HEK293 (cell line): Measurements from ENCODE around the gene KCNK6.

Source experiments
- BCL11B ChIP-seq: fragments of 450-650 bp; formaldehyde crosslinking; IDR thresholded peaks from 2 replicates; pipeline ENCODE4 v1.5.1; 2016; ENCODE audit warnings: low read depth, missing biosample characterization, missing genetic modification characterization
- CTCF ChIP-seq: fragments of 450-650 bp; formaldehyde crosslinking; IDR thresholded peaks from 2 replicates; pipeline ENCODE4 v1.5.1; 2016; ENCODE audit warnings: missing biosample characterization, missing genetic modification characterization
- REPIN1 ChIP-seq: fragments of 450-650 bp; formaldehyde crosslinking; IDR thresholded peaks from 2 replicates; pipeline ENCODE4 v1.5.1; 2017; ENCODE audit warnings: missing biosample characterization, missing genetic modification characterization, low read depth
- YY1 ChIP-seq: fragments of 450-650 bp; formaldehyde crosslinking; IDR thresholded peaks from 2 replicates; pipeline ENCODE4 v1.5.1; 2018; ENCODE audit warnings: missing biosample characterization, missing genetic modification characterization
- ZNF114 ChIP-seq: fragments of 450-650 bp; formaldehyde crosslinking; IDR thresholded peaks from 2 replicates; pipeline ENCODE4 v1.5.0; 2017; ENCODE audit warnings: missing biosample characterization, missing genetic modification characterization
- ZNF132 ChIP-seq: fragments of 450-650 bp; formaldehyde crosslinking; IDR thresholded peaks from 2 replicates; pipeline ENCODE4 v1.5.1; 2017; ENCODE audit warnings: missing biosample characterization, missing genetic modification characterization, borderline replicate concordance
- ZNF138 ChIP-seq: fragments of 450-650 bp; formaldehyde crosslinking; IDR thresholded peaks from 2 replicates; pipeline ENCODE4 v1.5.1; 2016; ENCODE audit warnings: missing biosample characterization, missing genetic modification characterization, borderline replicate concordance
- ZNF302 ChIP-seq: fragments of 450-650 bp; formaldehyde crosslinking; IDR thresholded peaks from 2 replicates; pipeline ENCODE4 v1.5.1; 2016; ENCODE audit warnings: missing biosample characterization, missing genetic modification characterization, low read depth
- ZNF561 ChIP-seq: fragments of 450-650 bp; IDR thresholded peaks from 2 replicates; pipeline ENCODE4 v1.5.1; 2018; ENCODE audit warnings: missing biosample characterization, missing genetic modification characterization, borderline replicate concordance
- ZNF629 ChIP-seq: fragments of 450-650 bp; formaldehyde crosslinking; IDR thresholded peaks from 2 replicates; pipeline ENCODE4 v1.5.1; 2017; ENCODE audit warnings: missing biosample characterization, missing genetic modification characterization
- ZNF707 ChIP-seq: fragments of 450-650 bp; formaldehyde crosslinking; IDR thresholded peaks from 2 replicates; pipeline ENCODE4 v1.5.1; 2016; ENCODE audit warnings: missing biosample characterization, missing genetic modification characterization
- ZSCAN4 ChIP-seq: fragments of 450-650 bp; formaldehyde crosslinking; IDR thresholded peaks from 2 replicates; pipeline ENCODE4 v1.5.1; 2017; ENCODE audit warnings: missing biosample characterization, missing genetic modification characterization
- TF ChIP-seq, protein P1 (sequence below): fragments of 450-650 bp; formaldehyde crosslinking; IDR thresholded peaks from 2 replicates; pipeline ENCODE4 v1.5.0; 2017; ENCODE audit warnings: missing biosample characterization, missing genetic modification characterization, borderline replicate concordance

DNA sequence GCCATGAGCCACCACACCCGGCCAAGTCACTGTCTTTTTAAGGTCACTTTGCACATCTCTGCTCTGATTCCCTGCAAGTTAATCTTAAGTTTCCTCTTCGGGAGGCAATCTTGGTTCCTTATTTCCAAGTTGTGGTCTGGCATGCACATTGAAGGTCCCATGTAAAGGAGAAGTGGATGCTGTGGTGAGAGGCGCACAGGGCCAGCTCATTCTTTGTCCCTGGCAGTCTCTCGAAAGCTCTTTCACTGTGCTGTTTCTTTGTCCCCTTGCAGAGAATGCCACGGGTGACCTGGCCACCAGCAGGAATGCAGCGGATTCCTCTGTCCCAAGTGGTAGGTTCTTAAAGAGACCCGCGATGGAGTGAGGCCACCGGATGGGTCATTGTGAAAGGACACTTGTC lies 32.0 kb upstream of the KCNK6 start:
- TF ChIP-seq CTCF (tag by site-specific recombination) (no peak), BCL11B (no peak), YY1 (tag by site-specific recombination) (no peak), ZNF138 (tag by site-specific recombination) (no peak), REPIN1 (no peak), ZNF114 (tag by site-specific recombination) (no peak), ZNF561 (tag by site-specific recombination) (no peak), ZNF629 (no peak), ZNF132 (tag by site-specific recombination) (no peak), ZSCAN4 (no peak), ZNF707 (tag by site-specific recombination) (no peak), ZNF302 (tag by site-specific recombination) (no peak)
- TF ChIP-seq, protein P1, sequence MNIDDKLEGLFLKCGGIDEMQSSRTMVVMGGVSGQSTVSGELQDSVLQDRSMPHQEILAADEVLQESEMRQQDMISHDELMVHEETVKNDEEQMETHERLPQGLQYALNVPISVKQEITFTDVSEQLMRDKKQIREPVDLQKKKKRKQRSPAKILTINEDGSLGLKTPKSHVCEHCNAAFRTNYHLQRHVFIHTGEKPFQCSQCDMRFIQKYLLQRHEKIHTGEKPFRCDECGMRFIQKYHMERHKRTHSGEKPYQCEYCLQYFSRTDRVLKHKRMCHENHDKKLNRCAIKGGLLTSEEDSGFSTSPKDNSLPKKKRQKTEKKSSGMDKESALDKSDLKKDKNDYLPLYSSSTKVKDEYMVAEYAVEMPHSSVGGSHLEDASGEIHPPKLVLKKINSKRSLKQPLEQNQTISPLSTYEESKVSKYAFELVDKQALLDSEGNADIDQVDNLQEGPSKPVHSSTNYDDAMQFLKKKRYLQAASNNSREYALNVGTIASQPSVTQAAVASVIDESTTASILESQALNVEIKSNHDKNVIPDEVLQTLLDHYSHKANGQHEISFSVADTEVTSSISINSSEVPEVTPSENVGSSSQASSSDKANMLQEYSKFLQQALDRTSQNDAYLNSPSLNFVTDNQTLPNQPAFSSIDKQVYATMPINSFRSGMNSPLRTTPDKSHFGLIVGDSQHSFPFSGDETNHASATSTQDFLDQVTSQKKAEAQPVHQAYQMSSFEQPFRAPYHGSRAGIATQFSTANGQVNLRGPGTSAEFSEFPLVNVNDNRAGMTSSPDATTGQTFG (tag by site-specific recombination) = no peak
